Large intestine (tissue), 12 donors: ENCODE measurements around the gene HERPUD2. TPM values are rescaled to one million over a fixed set of nuclear protein-coding genes. Genes with fewer than 3 reads are reported as not detected.

Experiments used
- DNase-seq, 2 donors: peaks; one replicate each; pipeline versions ENCODE4 v3.0.0 to v3.0.0-alpha.2; 2013
- H3K27ac ChIP-seq: one replicate; pipeline ENCODE4 v1.5.1; 2013; ENCODE audit warnings: low read length
- H3K27me3 ChIP-seq: 2 replicates; pipeline ENCODE4 v1.6.1; 2013; ENCODE audit warnings: low read length; ENCODE audit not compliant: control insufficient read depth, insufficient read depth
- H3K36me3 ChIP-seq: 2 replicates; pipeline ENCODE4 v1.6.1; 2013; ENCODE audit warnings: low read length; ENCODE audit not compliant: control insufficient read depth, insufficient read depth
- H3K4me1 ChIP-seq: one replicate; pipeline ENCODE4 v1.6.1; 2013; ENCODE audit warnings: low read length; ENCODE audit not compliant: control insufficient read depth, insufficient read depth
- H3K4me3 ChIP-seq: one replicate; pipeline ENCODE4 v1.5.1; 2013; ENCODE audit warnings: low read length
- H3K9me3 ChIP-seq: one replicate; pipeline ENCODE4 v1.6.1; 2013; ENCODE audit warnings: mild to moderate bottlenecking, low read depth, low read length, moderate library complexity; ENCODE audit not compliant: control insufficient read depth
- whole genome bisulfite sequencing: methylation state at CpG from one replicate; pipeline ENCODE4 v1.1.5; 2013; ENCODE audit warnings: low lambda C conversion rate; ENCODE audit not compliant: insufficient coverage; 5-methylcytosine and 5-hydroxymethylcytosine counted together
- long read RNA-seq, 11 donors: transcript quantifications; one replicate each; lab custom pipeline, GENCODE V29; 2026
- polyA plus RNA-seq: library from polyadenylated mRNA; unstranded; fragments of 120-200 nt; gene quantifications from one replicate; pipeline ENCODE4 v1.2.1, GENCODE V29; 2013

HERPUD2 gene
- 23.8 TPM for polyA plus RNA-seq
- long read RNA-seq, donor 1, partial matches to known transcripts, result 52 of 57 reads
- long read RNA-seq, donor 1, other reads (novel, unspliced or antisense), result 0 of 57 reads
- long read RNA-seq, donor 2, partial matches to known transcripts, result 5 of 6 reads
- long read RNA-seq, donor 2, other reads (novel, unspliced or antisense), result 0 of 6 reads
- long read RNA-seq, donor 3, partial matches to known transcripts, result 102 of 107 reads
- long read RNA-seq, donor 3, other reads (novel, unspliced or antisense), result 0 of 107 reads
- long read RNA-seq, donor 4, partial matches to known transcripts, result 0 of 1 reads
- long read RNA-seq, donor 4, other reads (novel, unspliced or antisense), result 0 of 1 reads
- long read RNA-seq, donor 5, result 0 reads
- long read RNA-seq, donor 6, transcript HERPUD2-202 (8 exons, 3,057 nt), result major isoform, 5 of 69 reads
- long read RNA-seq, donor 6, partial matches to known transcripts, result 63 of 69 reads
- long read RNA-seq, donor 6, other reads (novel, unspliced or antisense), result 0 of 69 reads
- long read RNA-seq, donor 7, partial matches to known transcripts, result 48 of 51 reads
- long read RNA-seq, donor 7, other reads (novel, unspliced or antisense), result 0 of 51 reads
- long read RNA-seq, donor 8, partial matches to known transcripts, result 12 of 16 reads
- long read RNA-seq, donor 8, other reads (novel, unspliced or antisense), result 0 of 16 reads
- long read RNA-seq, donor 9, transcript HERPUD2-202 (8 exons, 3,057 nt), result major isoform, 5 of 11 reads
- long read RNA-seq, donor 9, partial matches to known transcripts, result 5 of 11 reads
- long read RNA-seq, donor 9, other reads (novel, unspliced or antisense), result 0 of 11 reads
- long read RNA-seq, donor 10, transcript HERPUD2-202 (8 exons, 3,057 nt), result major isoform, 5 of 76 reads
- long read RNA-seq, donor 10, partial matches to known transcripts, result 71 of 76 reads
- long read RNA-seq, donor 10, other reads (novel, unspliced or antisense), result 0 of 76 reads
- long read RNA-seq, donor 11, partial matches to known transcripts, result 0 of 5 reads
- long read RNA-seq, donor 11, other reads (novel, unspliced or antisense), result 0 of 5 reads

GRCh38 chr7:35694784-35695472 is at the start of gene HERPUD2:
HERPUD2 (minus strand) TSS chr7:35695135; CDS start chr7:35694330, 805 bp downstream.
- DNase-seq, result peak; percentile 97 to 98
- no peaks in the 10 kb centered on the region for H3K27me3 ChIP-seq
- no peaks in the 10 kb centered on the region for H3K9me3 ChIP-seq
- no CpG with 5 or more reads among the region's 68 CpGs for WGBS
- peaks cover 3% of the 10 kb centered on the region for H3K4me1 ChIP-seq
- H3K36me3 ChIP-seq, result no peaks in the 10 kb centered on the region
- H3K27ac ChIP-seq, result peak within 1 kb of the TSS; percentile 88
- H3K4me3 ChIP-seq, result peak within 1 kb of the TSS; percentile 90

GRCh38 chr7:35738889-35739288 is 44.0 kb upstream of the HERPUD2 start:
- 100% methylated on average over 1 of the region's 3 CpGs for WGBS

GRCh38 chr7:35736725-35737124 is 41.8 kb upstream of the HERPUD2 start:
- no peaks in the 10 kb centered on the region for H3K9me3 ChIP-seq
- peak; percentile 69 to 81 for DNase-seq
- H3K4me1 ChIP-seq, result peaks cover 3% of the 10 kb centered on the region
- no CpG with 5 or more reads among the region's 1 CpG for WGBS
- H3K27me3 ChIP-seq, result no peaks in the 10 kb centered on the region
- H3K4me3 ChIP-seq, result no peak overlapping the region
- peak overlapping the region; percentile 25 for H3K27ac ChIP-seq
- no peaks in the 10 kb centered on the region for H3K36me3 ChIP-seq

More at GRCh38 chr7:35738889-35739288, 44.0 kb upstream of the HERPUD2 start:
- Histone ChIP-seq H3K36me3 (no peaks in the 10 kb centered on the region), H3K4me1 (peaks cover 3% of the 10 kb centered on the region), H3K27me3 (no peaks in the 10 kb centered on the region), H3K9me3 (no peaks in the 10 kb centered on the region), H3K4me3 (no peak overlapping the region), H3K27ac (no peak overlapping the region)
- DNase-seq, result no peak

DNA sequence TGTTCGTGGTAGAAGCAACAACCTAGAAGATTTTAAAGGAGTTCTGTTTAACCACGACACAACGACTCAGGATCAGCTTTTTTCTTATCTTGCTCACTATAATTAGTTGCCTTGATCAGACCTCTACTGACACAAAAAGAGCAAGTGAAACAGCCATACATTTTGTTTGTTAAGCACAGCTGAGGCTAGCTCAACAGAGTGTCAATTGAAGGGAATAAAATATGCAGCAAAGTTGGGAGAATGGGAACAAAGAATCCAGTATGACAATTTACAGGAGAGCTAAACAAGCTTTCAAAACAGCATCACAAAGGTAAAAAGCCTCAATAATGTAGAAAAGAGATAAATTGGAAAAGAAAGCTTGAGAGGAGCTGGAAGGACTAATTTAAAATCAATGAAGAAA is 40.5 kb upstream of the HERPUD2 start:
- Histone ChIP-seq H3K4me1 (peaks cover 3% of the 10 kb centered on the region), H3K9me3 (no peaks in the 10 kb centered on the region), H3K36me3 (no peaks in the 10 kb centered on the region), H3K27ac (no peak overlapping the region), H3K4me3 (no peak overlapping the region), H3K27me3 (no peaks in the 10 kb centered on the region)
- WGBS, result 90% methylated on average over 2 of the region's 3 CpGs
- DNase-seq, result no peak

GRCh38 chr7:35734001-35734483 is 39.1 kb upstream of the HERPUD2 start:
- WGBS, result 28% methylated on average over 3 of the region's 5 CpGs
- Histone ChIP-seq H3K4me3 (no peak overlapping the region), H3K27me3 (no peaks in the 10 kb centered on the region), H3K27ac (no peak overlapping the region), H3K36me3 (no peaks in the 10 kb centered on the region), H3K9me3 (no peaks in the 10 kb centered on the region), H3K4me1 (peaks cover 9% of the 10 kb centered on the region)
- no peak for DNase-seq

DNA sequence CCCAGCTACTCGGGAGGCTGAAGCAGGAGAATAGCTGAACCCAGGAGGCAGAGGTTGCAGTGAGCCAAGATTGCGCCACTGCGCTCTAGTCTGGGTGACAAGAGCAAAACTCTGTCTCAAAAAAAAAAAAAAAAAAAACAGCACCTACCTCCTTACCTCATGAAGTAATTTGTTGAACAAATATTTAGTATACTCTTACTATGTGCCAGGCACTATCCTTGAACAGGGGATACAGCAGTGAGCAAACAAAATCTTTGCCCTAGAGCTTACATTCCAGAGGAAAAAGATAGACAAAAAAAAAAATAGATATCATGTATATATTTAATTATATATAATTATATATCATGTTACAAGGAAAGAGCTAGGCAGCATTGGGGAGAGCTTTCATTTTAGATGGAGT is 36.4 kb upstream of the HERPUD2 start:
- Histone ChIP-seq H3K27me3 (no peaks in the 10 kb centered on the region), H3K27ac (no peak overlapping the region), H3K4me1 (peaks cover 11% of the 10 kb centered on the region), H3K36me3 (no peaks in the 10 kb centered on the region), H3K4me3 (no peak overlapping the region), H3K9me3 (no peaks in the 10 kb centered on the region)
- WGBS, result no CpG with 5 or more reads among the region's 3 CpGs
- no peak for DNase-seq

DNA sequence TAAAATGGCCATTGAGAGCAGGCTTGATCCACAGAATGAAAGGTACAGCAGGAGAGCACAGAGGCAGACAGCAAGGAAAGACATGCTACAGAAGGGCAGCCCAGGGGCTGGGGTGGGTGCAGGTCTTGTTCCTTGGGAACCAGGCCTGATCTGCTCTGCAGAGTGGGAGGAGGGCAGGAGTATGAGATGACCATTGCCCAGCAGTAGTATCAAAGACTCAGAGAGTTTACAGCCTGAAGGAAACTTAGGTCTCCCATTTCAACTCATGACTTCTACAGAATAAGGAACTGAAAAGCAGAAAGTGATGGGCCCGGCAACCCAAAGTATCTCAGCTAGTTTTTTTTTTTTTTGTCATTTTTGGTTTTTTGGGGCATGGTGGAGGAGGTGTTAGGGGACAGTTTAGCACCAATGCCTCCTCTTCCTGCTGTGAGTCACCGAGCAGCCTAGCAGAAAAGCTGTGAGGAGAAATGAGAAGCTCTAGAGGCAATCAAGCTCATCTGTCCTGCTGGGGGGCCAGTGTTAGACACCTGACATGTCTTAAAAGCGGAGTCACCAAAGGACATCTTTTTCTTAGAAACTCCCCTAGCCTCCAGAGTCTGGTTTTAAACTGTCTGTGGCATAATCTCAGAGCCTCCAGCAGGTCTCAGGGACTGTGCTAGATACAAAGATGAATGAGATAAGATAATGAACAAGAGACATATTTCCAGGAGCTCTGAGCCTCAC is 34.3 kb upstream of the HERPUD2 start:
- peak overlapping the region; percentile 41 for H3K27ac ChIP-seq
- no peak overlapping the region for H3K4me3 ChIP-seq
- H3K27me3 ChIP-seq, result no peaks in the 10 kb centered on the region
- peaks cover 8% of the 10 kb centered on the region for H3K4me1 ChIP-seq
- H3K9me3 ChIP-seq, result no peaks in the 10 kb centered on the region
- no peaks in the 10 kb centered on the region for H3K36me3 ChIP-seq
- no CpG with 5 or more reads among the region's 3 CpGs for WGBS
- DNase-seq, result no peak

- no peak for DNase-seq
- H3K27ac ChIP-seq, result peak overlapping the region; percentile 41
Observed at GRCh38 chr7:35728412-35729060, 33.6 kb upstream of the HERPUD2 start.

DNA sequence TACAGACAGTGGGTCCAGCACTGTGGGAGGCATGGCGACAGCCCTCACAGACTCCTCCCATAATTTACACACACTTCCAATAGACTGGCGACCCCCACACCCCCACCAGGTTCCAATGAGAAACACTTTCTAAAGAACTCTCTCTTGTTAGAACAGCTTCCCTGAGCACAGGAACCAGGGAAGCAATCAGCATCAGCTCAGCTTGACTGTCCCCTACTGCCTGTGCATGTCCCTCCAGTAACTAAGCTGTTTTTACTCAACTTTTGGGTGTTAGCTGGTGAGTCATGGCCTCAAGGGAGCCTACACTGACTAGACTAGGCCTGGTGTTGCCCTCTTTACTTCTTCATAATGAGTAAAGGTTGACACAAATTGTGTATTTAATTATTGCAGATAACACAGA is 32.6 kb upstream of the HERPUD2 start:
- Histone ChIP-seq H3K27me3 (no peaks in the 10 kb centered on the region), H3K9me3 (no peaks in the 10 kb centered on the region), H3K36me3 (no peaks in the 10 kb centered on the region), H3K27ac (peak overlapping the region; percentile 9), H3K4me3 (no peak overlapping the region), H3K4me1 (peaks cover 8% of the 10 kb centered on the region)
- DNase-seq, result no peak
- no CpG with 5 or more reads among the region's 2 CpGs for WGBS

More at GRCh38 chr7:35728412-35729060, 33.6 kb upstream of the HERPUD2 start:
- no peak overlapping the region for H3K4me3 ChIP-seq
- peaks cover 8% of the 10 kb centered on the region for H3K4me1 ChIP-seq
- H3K27me3 ChIP-seq, result no peaks in the 10 kb centered on the region
- no peaks in the 10 kb centered on the region for H3K9me3 ChIP-seq
- no peaks in the 10 kb centered on the region for H3K36me3 ChIP-seq
- no CpG with 5 or more reads among the region's 1 CpG for WGBS
